Amniotic stem cell (primary cell): ENCODE results near the gene ZNF581.

Experiments
- DNase-seq: peaks from one replicate; lab custom pipeline; 2025; lab: John Stamatoyannopoulos, UW

Gene ZNF581, protein sequence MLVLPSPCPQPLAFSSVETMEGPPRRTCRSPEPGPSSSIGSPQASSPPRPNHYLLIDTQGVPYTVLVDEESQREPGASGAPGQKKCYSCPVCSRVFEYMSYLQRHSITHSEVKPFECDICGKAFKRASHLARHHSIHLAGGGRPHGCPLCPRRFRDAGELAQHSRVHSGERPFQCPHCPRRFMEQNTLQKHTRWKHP

DNA sequence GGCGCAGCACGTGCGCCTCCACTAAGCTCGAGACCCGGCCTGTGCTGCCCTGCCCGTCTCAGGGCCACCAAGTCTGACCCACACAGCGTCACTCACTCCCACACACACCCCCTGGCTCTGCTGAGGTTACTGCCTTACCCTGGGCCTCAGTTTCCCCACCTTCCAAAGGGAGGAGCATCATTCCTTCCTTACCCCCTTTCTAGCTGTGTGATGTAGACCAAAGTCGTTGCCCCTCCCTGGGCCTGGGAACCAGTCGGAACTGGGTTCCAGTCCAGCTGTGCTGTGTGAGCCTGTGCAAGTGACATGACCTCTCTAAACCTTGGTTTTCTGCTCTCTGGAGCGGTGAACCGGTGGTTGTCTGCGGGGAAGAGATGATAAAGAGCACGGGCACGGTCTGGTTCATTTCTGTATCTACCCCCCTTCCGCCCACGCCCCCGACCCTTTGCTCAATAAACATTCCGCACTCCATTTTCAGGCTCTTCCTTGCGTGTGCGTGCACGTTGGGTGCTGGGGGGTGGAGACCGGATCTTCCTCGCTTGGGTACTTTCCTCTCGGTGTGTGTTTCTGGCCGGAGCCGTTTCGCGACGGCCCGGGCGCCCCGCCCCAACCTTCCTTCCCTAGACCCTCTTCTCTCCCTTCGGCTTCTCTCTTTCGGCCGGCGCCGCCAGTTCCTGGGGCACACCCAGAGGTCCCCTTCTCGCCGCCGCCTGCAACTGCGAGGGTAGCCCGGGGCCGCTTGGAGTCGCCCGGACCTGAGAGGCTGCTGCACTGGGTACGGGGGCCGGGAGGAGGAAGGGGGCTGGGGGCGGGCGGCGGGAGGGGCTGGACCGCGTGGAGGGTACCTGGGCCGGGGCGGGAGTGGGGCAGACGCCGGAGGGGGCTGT lies at the start of gene ZNF581:
ZNF581 (plus strand) TSS at position 647 of the 884 bp plus-strand sequence. CDS start 923 bp downstream, outside the sequence.
- DNase-seq = peak; percentile 31

DNA sequence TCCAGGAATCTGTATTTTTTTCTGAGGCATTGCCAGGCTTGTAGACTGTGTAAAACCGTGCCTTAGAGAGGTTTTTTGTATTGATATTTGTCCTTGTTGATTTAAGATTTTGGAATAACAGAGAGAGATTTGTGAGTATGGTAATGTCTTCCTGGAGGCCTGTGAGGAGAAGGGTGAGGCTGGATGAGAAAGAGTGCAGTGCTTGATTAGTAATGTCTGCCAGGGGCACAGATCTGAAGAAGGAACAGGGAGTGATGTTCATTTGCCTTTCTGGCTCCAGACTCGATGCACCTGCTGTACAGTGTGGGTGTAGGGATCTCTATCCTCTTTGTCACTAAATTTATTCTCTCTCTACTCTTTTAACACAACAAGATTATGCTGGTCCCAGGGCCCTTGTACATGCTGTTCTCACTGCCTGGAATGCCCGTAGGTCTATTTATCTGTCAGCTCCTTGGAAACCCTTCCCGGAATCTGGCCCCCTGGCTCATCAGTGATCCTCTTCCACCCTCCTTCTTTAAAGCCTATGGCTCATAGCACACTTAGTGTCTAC lies 48.4 kb upstream of the ZNF581 start:
- DNase-seq = no peak

DNA sequence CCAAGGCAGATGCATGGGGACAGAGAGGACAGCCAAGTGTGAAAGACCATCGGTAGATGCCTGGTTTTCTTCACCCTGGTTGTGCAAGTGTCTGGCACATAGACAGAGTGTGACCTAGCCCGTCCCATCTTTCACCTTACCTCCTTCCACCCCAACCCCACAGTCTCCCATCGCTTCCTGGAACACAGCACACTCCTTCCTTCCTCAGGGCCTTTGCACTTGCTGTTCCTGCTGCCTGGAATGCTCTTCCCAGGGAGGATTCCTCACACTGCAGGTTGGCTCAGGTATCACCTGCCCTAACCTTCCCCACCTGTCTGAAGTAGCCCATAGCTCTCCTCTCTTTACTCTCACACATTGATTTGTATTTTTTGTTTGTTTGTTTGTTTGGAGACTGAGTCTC lies 47.1 kb upstream of the ZNF581 start:
- no peak for DNase-seq

DNA sequence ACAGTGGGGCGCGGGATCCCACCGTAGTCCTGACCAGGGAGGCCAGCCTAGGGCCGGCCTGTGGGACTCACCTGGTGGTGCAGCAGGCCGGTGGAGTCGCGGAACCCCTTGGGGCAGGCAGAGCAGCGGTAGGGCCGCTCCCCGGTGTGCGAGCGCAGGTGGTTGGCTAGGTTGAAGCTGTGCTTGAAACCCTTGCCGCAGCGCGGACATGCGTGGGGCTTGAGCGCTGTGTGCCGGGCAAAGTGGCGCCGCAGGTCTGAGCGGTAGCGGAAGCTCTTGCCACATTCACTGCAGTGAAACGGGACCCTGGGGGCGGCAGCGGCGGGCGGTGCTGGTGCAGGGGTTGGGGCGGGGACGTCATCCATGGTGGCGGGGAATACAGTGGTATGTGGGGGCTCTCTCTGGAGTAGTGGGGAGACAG lies 45.9 kb upstream of the ZNF581 start:
- DNase-seq = no peak

DNA sequence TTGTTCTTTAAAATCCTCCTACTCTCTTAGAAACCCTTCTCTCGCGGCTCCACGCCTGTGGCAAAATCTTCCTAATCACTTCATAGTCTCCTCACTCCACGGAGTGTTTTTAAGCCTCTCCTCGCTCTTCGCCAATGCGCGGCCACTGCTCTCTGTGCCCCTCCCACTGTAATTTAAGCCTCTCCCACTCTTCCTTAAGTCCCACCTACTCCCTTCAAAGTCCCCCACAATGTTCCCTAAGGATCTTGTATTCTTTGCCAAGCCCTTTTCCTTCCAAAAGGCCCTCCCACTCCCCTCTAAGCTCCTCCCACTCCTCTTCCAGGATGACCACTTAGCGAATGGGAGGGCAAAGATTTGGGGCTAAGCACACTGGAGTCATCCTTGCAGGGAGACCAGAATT lies 45.4 kb upstream of the ZNF581 start:
- no peak for DNase-seq

DNA sequence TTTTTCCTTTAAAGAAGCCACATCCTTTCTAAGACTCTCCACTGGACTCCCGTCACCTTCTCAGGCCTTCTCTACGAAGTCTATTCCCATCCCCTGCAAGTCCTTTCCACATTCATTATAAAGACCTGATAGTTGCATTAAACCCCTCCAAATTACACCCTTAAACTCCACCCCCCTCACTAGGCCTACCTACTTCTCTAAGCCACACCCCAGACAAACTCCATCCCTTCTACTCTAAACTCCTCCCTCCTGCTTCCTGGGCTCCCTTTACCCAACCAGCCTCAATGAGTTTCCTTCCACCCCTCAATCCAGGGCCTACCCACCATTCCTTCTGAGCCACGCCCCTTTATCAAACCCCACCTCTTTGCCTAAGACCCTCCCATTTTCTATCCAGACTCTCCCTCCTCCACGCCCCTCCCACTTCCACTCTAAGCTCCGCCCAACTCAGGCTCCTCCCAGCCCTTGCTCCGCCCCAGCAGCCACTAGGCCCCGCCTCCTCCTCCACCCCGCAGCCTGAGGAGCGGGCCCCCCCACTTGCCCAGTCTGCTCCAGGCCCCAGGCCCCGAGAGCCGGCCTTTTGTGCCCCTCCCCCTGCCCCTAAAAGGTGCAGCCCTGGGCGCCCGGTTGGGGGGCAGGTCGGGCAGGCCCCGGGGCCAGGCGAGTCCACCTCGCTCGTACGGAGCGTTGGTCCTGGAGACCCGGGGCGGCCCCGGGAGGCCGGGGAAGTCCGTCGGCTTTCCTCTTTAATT lies 44.6 kb upstream of the ZNF581 start:
- DNase-seq = peak; percentile 81

DNA sequence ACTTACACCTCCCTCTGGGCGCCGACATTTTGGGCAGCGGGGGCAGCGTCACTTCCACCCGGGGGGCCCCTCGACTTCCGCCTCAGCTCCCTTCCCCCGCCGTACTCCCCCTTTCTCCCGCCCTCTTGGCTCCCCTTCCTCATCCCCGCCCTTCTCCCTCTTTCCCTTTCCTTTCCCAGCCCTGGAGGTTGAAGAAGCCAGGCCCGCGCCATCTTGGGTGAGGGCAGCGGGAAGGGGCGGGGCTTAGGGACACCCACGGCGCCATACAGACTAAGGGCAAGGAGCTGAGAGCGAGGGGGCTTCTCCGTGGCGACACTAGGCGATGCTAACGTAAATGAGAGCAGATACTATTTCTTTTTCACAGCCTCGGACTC lies 44.0 kb upstream of the ZNF581 start, which contains the start of gene FIZ1:
FIZ1 (minus strand) TSS at position 50 of the 374 bp plus-strand sequence. CDS start 1,652 bp downstream, outside the sequence.
- DNase-seq = peak; percentile 96

DNA sequence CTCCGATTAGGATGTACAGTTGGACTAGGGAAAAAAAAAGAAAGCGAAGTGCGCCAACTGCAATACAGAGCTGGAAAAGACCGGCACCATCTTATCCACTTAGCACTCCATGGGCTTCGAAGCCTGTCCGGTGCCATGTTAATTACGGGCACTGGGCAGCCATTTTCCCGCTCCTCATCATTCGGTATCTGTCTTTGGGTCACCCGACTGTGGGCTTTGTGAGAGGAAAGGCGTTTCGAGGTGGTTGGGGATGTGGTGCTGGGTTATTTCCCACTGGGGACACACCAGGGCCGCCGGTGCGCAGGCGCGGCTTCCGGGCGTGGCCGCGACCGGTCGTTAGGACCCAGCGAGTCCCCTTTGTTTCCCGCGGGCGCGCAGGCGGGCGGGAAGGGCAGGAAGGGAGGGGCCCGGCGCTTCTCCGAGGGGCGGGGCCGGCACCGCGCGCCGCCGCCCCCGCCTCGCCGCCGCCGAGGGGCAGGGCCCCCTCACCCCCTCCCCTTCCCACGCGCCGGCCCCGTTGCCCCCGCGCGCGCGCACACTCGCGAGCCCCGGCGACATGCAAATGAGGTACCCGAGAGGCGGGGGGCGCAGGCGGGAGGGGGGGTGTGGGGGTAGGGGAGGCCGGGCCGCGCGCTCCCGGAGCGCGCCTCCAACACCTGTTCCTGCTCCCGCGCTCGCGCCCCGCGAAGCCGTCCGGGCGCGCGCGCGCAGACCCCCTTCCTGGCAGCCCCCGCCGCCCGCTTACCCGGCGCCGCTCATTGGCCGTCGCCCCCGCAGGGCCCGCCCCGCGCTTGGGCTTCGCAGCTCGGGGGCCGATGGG lies 43.4 kb upstream of the ZNF581 start, which contains the start of gene ZNF524:
ZNF524 (plus strand) TSS at position 447 of the 820 bp plus-strand sequence. CDS start 1,825 bp downstream, outside the sequence.
- DNase-seq = peak; percentile 82

DNA sequence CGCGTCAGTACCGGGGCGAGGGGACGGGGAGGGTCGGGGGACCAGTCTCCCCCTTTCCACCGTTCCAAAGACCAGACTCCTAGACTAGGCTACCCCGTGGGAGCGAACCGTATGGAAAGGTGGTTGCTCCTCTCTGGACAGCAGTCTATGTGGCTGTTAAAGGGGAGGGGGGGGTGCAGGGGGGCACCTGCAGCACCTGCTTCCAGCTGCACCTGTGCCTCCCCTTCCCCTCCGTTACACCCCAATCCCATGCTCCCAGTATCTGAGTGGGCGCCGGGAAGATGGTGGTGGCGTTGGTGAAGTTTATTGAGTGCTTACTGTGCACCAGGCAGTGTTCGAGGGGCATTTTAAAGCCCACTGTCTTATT lies 42.8 kb upstream of the ZNF581 start:
- no peak for DNase-seq

DNA sequence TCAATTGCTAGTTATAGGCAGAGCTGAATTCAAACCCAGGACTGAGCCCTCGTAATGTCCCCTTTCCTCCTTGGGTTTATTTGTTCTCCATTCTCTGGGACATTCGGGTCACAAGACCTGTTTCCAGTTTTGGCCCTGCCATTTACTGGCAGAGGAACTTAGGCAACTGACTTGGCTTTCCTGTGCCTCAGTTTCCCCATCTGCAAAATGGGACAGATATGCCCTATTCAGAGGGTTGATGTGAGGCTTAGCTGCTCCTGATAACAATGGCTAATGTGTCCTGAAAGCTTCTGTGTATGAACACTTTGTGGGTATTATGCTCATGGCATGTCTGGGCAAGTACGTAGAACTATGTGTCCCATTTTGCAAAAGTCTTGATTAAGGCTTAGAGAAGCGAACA lies 42.4 kb upstream of the ZNF581 start:
- no peak for DNase-seq

DNA sequence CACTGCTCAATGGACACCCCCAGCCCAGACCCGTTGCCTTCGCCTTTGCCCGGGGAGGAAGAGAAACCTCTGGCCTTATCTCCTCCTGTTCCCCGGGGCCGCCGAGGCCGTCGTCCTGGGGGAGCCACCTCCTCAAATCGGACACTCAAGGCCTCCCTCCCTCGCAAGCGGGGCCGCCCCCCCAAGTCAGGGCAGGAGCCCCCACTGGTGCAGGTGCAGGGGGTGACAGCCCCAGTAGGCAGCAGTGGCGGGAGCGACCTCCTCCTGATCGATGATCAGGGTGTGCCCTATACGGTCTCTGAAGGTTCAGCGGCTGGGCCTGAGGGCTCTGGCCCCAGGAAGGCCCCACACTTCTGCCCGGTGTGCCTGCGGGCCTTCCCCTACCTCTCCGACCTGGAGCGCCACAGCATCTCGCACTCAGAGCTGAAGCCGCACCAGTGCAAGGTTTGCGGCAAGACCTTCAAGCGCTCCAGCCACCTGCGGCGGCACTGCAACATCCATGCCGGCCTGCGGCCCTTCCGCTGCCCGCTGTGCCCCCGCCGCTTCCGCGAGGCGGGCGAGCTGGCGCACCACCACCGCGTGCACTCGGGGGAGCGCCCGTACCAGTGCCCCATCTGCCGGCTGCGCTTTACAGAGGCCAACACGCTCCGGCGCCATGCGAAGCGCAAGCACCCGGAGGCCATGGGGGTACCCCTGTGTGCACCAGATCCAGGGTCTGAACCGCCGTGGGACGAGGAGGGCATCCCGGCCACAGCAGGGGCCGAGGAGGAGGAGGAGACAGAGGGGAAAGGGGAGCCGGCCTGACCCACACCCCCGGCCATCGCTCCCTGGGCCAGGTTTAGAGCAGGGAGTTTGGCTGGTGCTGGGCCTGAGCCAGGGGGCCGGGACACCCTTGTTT lies 41.1 kb upstream of the ZNF581 start:
- no peak for DNase-seq

DNA sequence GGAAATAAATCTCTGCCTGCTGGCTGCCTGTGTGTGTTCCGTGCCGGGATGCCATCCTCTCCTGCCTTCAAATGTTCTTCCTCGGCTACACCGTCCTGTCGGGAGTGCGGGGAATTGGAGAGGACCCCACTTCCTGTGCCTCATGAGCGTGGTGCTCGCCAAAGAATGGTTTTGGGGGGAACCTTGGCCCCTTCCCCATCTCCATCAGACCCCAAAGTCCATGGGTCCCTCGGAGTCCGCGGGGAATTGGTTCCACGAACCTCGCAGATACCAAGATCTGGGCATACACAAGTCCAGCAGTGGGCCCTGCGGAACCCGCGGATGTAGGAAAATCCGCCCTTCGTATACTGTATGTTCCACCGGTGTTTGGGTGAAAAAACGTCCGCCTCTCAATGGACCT lies 40.3 kb upstream of the ZNF581 start:
- no peak for DNase-seq

DNA sequence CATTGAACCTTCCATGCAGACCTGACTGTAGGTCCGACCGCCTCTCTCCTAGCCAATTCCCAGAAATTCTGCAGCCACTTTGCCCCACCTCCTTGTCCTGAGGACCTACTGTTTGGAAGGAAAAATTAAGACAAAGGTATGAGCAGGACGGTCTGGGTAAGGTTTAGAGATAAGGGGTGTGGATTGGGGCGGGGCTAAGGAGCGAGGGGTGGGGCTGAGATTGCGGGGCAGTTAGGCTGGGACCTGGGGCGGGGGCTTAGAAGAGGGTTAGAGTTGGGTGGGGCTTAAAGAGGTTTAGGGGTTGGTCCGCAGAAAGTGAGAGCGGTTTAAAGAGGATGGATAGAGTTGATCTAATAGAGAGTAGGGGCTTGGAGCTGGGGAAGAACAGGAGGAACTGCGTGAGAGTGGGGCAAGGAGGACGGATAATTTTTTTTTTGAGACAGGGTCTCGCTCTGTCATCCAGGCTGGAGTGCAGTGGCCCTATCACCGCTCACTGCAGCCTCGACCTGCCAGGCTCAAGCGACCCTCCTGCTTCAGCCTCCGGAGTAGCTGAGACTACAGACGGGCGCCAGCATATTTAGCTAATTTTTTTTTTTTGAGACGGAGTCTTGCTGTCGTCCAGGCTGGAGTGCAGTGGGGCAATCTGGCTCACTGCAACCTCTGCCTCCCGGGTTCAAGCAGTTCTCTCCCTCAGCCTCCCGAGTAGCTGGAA lies 39.7 kb upstream of the ZNF581 start:
- DNase-seq = no peak

DNA sequence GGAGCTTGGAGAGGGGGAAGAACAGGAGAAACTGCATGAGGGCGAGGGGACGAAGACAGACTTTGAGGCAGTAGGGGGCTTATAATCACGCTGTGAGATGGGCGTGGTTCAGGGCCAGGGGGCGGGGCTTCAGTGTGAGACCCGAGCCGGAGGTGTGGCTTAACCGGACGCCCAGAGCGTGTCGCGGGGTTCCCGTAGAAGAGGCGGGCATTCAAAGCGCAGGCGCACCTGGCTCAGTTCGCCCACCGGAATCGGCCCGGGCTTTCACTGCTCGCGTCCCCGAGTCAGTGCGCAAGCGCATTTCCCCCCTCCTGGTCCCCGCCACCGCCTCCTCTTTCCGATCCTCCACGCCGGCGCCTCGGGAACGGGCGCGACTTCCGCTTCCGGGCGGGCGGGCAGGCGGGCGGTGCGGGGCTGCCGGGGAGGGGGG lies 38.2 kb upstream of the ZNF581 start:
- peak; percentile 94 for DNase-seq

DNA sequence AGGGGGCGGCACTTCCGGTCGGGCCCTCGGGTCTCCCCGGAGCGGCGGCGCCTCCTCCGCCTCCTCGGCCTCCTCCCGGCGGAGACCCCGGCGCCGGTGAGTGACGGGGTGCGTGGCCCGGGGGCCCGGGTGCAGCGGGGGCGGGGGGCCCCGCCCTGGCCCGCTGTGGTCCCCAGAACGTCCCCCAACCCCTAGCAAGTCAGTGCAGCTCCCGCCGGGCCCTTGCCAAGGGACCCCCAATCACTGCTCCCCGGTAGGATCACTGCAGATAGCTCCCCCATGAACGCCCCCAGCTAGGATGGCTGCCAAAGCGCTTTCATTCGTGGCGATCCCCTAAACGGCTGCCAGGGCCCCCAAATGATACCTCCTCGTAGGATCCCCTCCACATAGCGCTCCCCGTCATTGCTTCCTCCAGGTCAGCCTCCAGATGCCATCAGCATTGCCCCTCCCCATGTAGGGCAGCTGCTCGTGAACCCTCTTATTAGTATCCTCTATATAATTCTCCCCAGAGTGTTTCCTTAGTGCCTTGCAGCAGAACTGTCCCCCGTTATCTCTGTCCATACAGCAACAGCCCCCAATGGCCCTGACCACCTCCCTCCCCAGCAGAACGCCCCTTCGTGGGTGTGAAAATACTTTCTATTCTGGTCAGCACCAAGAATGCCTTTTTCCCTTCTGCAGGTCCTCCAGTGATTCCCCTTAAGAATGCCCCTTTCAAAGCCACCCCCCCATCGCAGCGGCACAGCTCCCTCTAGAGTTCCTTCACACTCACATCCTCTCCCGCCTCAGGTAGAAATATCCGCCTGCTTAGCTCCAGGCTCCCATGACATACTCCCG lies 37.6 kb upstream of the ZNF581 start, which contains the start of gene ZNF865:
ZNF865 (plus strand) TSS at position 11 of the 834 bp plus-strand sequence. CDS start 7,972 bp downstream, outside the sequence.
- DNase-seq = peak; percentile 87

DNA sequence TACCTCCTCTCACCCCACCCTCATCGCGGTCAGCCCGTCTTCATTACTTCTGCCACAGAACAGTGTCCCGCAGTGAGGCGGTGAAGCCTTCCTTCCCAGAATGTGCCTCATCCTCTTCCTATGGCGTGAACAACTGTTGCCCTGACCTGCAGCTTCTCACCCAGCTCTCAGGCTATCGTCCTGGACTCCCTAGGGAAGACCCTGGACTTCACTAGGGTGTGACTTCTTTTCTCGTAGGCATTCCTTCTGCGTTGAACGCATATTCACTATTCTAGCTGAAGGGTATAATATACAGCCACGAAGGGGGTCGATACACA lies 37.0 kb upstream of the ZNF581 start:
- no peak for DNase-seq

DNA sequence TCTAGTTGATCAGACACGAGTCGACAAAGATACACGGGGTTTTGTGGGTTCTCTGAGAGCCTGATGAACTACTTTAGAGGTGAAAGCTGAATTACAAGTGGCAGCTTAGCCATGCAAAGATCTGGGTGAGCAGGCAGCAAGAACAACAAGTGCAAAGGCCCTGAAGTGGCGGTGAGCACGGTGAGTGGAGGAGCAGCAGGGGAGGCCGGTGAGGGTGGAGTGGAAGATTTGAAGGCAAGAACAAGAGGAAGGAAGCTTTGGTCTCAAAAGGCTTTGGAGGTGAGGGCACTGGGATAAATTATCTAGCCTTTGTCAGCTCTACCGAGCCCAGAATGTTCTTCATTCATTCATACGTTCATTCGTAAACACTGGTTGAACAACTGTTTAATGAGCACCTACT lies 36.6 kb upstream of the ZNF581 start:
- no peak for DNase-seq

DNA sequence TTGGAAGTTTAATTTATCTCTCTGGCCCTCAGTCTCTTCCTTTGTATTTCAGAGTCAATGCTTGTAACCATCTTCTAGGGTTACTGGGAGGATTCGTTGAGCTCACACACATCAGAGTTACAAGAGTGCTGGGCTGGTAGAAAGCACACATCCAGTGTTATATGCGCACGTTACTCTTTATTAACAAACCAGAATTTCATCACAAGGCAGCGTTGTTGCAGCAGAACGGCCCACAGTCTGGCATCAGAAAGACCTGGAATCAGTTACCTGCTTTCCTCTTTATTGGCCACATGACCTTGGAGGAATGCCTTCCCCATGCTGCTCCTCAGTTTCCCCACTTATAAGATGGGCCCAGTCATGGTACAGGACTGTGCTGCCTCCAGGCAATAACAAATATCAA lies 34.1 kb upstream of the ZNF581 start:
- DNase-seq = no peak
